Liver (tissue), 9 donors: ENCODE measurements around the gene EDC4. TPM values are rescaled to one million over a fixed set of nuclear protein-coding genes. Genes with fewer than 3 reads are reported as not detected.

Experiments
- DNase-seq: peaks from one replicate; pipeline ENCODE4 v3.0.0-alpha.2; 2017; ENCODE audit warnings: low spot score
- H3K27ac ChIP-seq, 2 donors: one replicate each; pipeline ENCODE4 v1.7.0; 2013; ENCODE audit warnings: inconsistent platforms in 2 of 2, low read length in 2 of 2, control low read depth in 1 of 2, low read depth in 1 of 2, mild to moderate bottlenecking in 1 of 2
- H3K27me3 ChIP-seq, 4 donors: one replicate each; pipeline versions ENCODE4 v1.6.1 to v1.7.0; 2013; ENCODE audit warnings: low read length in 3 of 4, inconsistent platforms in 1 of 4, mild to moderate bottlenecking in 1 of 4, moderate library complexity in 1 of 4; ENCODE audit not compliant: control insufficient read depth in 4 of 4, insufficient read depth in 4 of 4
- H3K36me3 ChIP-seq, 4 donors: one replicate each; pipeline versions ENCODE4 v1.6.1 to v1.7.0; 2013; ENCODE audit warnings: low read length in 3 of 4, mild to moderate bottlenecking in 3 of 4, low read depth in 1 of 4, moderate library complexity in 1 of 4; ENCODE audit not compliant: control insufficient read depth in 4 of 4, insufficient read depth in 3 of 4
- H3K4me1 ChIP-seq, 4 donors: one replicate each; pipeline versions ENCODE4 v1.6.1 to v1.7.0; 2013; ENCODE audit warnings: low read length in 3 of 4, mild to moderate bottlenecking in 3 of 4, moderate library complexity in 1 of 4; ENCODE audit not compliant: control insufficient read depth in 4 of 4, insufficient read depth in 4 of 4
- H3K4me3 ChIP-seq, 3 donors: one replicate each; pipeline versions ENCODE4 v1.6.1 to v1.7.0; 2013; ENCODE audit warnings: low read length in 3 of 3, control low read depth in 1 of 3, low read depth in 1 of 3, mild to moderate bottlenecking in 1 of 3
- H3K9ac ChIP-seq, 2 donors: one replicate each; pipeline ENCODE4 v1.7.0; 2013; ENCODE audit warnings: low read length in 2 of 2, mild to moderate bottlenecking in 2 of 2, moderate library complexity in 2 of 2, control low read depth in 1 of 2, low read depth in 1 of 2
- H3K9me3 ChIP-seq, 4 donors: one replicate each; pipeline versions ENCODE4 v1.6.1 to v1.7.0; 2013; ENCODE audit warnings: low read length in 3 of 4; ENCODE audit not compliant: control insufficient read depth in 4 of 4
- EGR1 ChIP-seq, 2 donors: IDR thresholded peaks; 2 replicates each; pipeline ENCODE4 v1.6.1; 2016 to 2018; ENCODE audit warnings: antibody characterized with exemption in 2 of 2, low read depth in 2 of 2
- FOXA2 ChIP-seq: IDR thresholded peaks from 2 replicates; pipeline ENCODE4 v1.6.1; 2016; ENCODE audit warnings: antibody characterized with exemption
- GABPA ChIP-seq, 2 donors: IDR thresholded peaks in 1 of 2; conservative IDR thresholded peaks in 1 of 2; 2 replicates each; pipeline ENCODE4 v1.6.1; 2016; ENCODE audit warnings: antibody characterized with exemption in 2 of 2, mild to moderate bottlenecking in 1 of 2, moderate library complexity in 1 of 2
- HNF4A ChIP-seq, 2 donors: conservative IDR thresholded peaks; 2 replicates each; pipeline ENCODE4 v1.6.1; 2016; ENCODE audit warnings: antibody characterized with exemption in 2 of 2, mild to moderate bottlenecking in 2 of 2
- HNF4G ChIP-seq: IDR thresholded peaks from 2 replicates; pipeline ENCODE4 v1.6.1; 2016; ENCODE audit warnings: antibody characterized with exemption
- MAX ChIP-seq: IDR thresholded peaks from 2 replicates; pipeline ENCODE4 v1.6.1; 2016; ENCODE audit warnings: antibody characterized with exemption
- NR2F2 ChIP-seq: IDR thresholded peaks from 2 replicates; pipeline ENCODE4 v1.6.1; 2016; ENCODE audit warnings: antibody characterized with exemption
- RAD21 ChIP-seq, 2 donors: IDR thresholded peaks; 2 replicates each; pipeline ENCODE4 v1.6.1; 2016; ENCODE audit warnings: antibody characterized with exemption in 2 of 2, mild to moderate bottlenecking in 2 of 2
- REST ChIP-seq: IDR thresholded peaks from 2 replicates; pipeline ENCODE4 v1.6.1; 2016; ENCODE audit warnings: antibody characterized with exemption, mild to moderate bottlenecking
- RXRA ChIP-seq, 2 donors: IDR thresholded peaks; 2 replicates each; pipeline ENCODE4 v1.6.1; 2017 to 2018; ENCODE audit warnings: antibody characterized with exemption in 2 of 2, mild to moderate bottlenecking in 1 of 2
- SP1 ChIP-seq: IDR thresholded peaks from 2 replicates; pipeline ENCODE4 v1.6.1; 2018; ENCODE audit warnings: antibody characterized with exemption, mild to moderate bottlenecking
- ZBTB33 ChIP-seq: IDR thresholded peaks from 2 replicates; pipeline ENCODE4 v1.6.1; 2016; ENCODE audit warnings: antibody characterized with exemption
- WGBS: extraction: QIAGEN DNeasy Blood & Tissue Kit; methylation state at CpG from one replicate; pipeline ENCODE4 v1.1.7; 2013; 5-methylcytosine and 5-hydroxymethylcytosine counted together
- polyA plus RNA-seq, 2 donors: library from polyadenylated mRNA; stranded (reverse) in 1 of 2; unstranded in 1 of 2; fragments of 200-250 nt in 1 of 2; fragments of >200 nt in 1 of 2; fragmentation: Nextera tagmentation in 1 of 2; extraction: Ambion mirVana in 1 of 2; gene quantifications; one replicate each; pipeline versions ENCODE4 v1.2.1 to v1.2.3, GENCODE V29; 2013 to 2015
- total RNA-seq, 2 donors: library from RNA; depleted of rRNA; stranded (reverse); fragments of >200 nt; gene quantifications; one replicate each; pipeline ENCODE4 v1.2.3, GENCODE V29; 2014
- TF ChIP-seq, protein P1 (sequence below): IDR thresholded peaks from 2 replicates; pipeline ENCODE4 v1.6.1; 2016; ENCODE audit warnings: antibody characterized with exemption
- TF ChIP-seq, protein P2 (sequence below): fragments of 150-350 bp; IDR thresholded peaks from 2 replicates; pipeline ENCODE4 v1.5.1; 2017; ENCODE audit warnings: improper control_type of control experiment, low read depth, low read length; ENCODE audit not compliant: missing input control
- donor health status: healthy.
- donor health status: healthy.
- donor health status: healthy.
- donor health status: healthy.
- donor health status: healthy.

The EDC4 gene
- total and polyA plus RNA-seq, 4 donors, result 17.7 to 26.8 (median 21.6) TPM

GRCh38 chr16:67928147-67928546 lies 55.3 kb downstream of the EDC4 start:
- Histone ChIP-seq H3K27ac (no peak overlapping the region), H3K36me3 (peaks cover 3 to 30% (median 8%) of the 10 kb centered on the region in 4 donors), H3K27me3 (no peaks in the 10 kb centered on the region), H3K4me3 (no peak overlapping the region), H3K4me1 (peaks cover 0 to 3% (median 0%) of the 10 kb centered on the region in 4 donors), H3K9ac (no peak overlapping the region), H3K9me3 (no peaks in the 10 kb centered on the region)
- no peak for DNase-seq
- TF ChIP-seq NR2F2, result no peak
- TF ChIP-seq HNF4G, result no peak
- no peak for TF ChIP-seq EGR1 (IDR thresholded peaks at IDR 0.05; ENCODE audit: low read depth in 2 of 2)
- TF ChIP-seq SP1, result no peak
- no peak for TF ChIP-seq RAD21 (IDR thresholded peaks at IDR 0.05)
- TF ChIP-seq, protein P1, sequence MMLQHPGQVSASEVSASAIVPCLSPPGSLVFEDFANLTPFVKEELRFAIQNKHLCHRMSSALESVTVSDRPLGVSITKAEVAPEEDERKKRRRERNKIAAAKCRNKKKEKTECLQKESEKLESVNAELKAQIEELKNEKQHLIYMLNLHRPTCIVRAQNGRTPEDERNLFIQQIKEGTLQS, result no peak
- no peak for TF ChIP-seq GABPA (IDR thresholded peaks at IDR 0.05 in 1 of 2, conservative IDR thresholded peaks at IDR 0.05 in 1 of 2)
- TF ChIP-seq REST, result no peak
- no peak for TF ChIP-seq RXRA (IDR thresholded peaks at IDR 0.05)
- no peak for TF ChIP-seq FOXA2
- no peak for TF ChIP-seq HNF4A (conservative IDR thresholded peaks at IDR 0.05)
- TF ChIP-seq, protein P2, sequence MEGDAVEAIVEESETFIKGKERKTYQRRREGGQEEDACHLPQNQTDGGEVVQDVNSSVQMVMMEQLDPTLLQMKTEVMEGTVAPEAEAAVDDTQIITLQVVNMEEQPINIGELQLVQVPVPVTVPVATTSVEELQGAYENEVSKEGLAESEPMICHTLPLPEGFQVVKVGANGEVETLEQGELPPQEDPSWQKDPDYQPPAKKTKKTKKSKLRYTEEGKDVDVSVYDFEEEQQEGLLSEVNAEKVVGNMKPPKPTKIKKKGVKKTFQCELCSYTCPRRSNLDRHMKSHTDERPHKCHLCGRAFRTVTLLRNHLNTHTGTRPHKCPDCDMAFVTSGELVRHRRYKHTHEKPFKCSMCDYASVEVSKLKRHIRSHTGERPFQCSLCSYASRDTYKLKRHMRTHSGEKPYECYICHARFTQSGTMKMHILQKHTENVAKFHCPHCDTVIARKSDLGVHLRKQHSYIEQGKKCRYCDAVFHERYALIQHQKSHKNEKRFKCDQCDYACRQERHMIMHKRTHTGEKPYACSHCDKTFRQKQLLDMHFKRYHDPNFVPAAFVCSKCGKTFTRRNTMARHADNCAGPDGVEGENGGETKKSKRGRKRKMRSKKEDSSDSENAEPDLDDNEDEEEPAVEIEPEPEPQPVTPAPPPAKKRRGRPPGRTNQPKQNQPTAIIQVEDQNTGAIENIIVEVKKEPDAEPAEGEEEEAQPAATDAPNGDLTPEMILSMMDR, result no peak
- WGBS, result 75% methylated on average over 7 of the region's 7 CpGs

DNA sequence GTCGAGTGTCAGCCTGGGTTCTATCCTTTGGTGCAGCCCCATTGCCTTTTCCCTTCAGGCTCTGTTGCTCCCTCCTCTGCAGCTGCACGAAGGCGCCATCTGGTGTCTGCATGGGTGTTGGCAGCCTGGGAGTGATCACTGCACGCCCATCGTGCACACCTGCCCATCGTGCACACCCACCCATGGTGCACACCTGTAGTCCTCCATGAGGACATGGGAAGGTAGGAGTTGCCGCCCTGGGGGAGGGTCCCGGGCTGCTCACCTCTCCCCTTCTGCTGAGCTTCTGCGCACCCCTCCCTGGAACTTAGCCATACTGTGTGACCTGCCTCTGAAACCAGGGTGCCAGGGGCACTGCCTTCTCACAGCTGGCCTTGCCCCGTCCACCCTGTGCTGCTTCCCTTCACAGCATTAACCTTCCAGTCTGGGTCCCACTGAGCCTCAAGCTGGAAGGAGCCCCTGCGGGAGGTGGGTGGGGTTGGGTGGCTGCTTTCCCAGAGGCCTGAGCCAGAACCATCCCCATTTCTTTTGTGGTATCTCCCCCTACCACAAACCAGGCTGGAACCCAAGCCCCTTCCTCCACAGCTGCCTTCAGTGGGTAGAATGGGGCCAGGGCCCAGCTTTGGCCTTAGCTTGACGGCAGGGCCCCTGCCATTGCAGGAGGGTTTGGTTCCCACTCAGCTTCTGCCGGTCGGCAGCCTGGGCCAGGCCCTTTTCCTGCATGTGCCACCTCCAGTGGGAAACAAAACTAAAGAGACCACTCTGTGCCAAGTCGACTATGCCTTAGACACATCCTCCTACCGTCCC lies 55.9 kb downstream of the EDC4 start:
- H3K4me3 ChIP-seq, result no peak overlapping the region
- H3K27ac ChIP-seq, result no peak overlapping the region
- TF ChIP-seq GABPA (IDR thresholded peaks at IDR 0.05 in 1 of 2, conservative IDR thresholded peaks at IDR 0.05 in 1 of 2) (no peak), ZBTB33 (no peak), HNF4A (conservative IDR thresholded peaks at IDR 0.05) (no peak), RAD21 (IDR thresholded peaks at IDR 0.05) (peak; percentile 93 to 96), NR2F2 (no peak), FOXA2 (no peak), MAX (no peak)
- TF ChIP-seq, protein P2, result peak; percentile 89
- TF ChIP-seq, protein P1, result no peak
- H3K36me3 ChIP-seq, result peaks cover 3 to 27% (median 9%) of the 10 kb centered on the region in 4 donors
- H3K9me3 ChIP-seq, result no peaks in the 10 kb centered on the region
- H3K27me3 ChIP-seq, result no peaks in the 10 kb centered on the region
- WGBS, result 47% methylated on average over 16 of the region's 16 CpGs
- no peak overlapping the region for H3K9ac ChIP-seq
- DNase-seq, result peak; percentile 79
- H3K4me1 ChIP-seq, result peaks cover 0 to 3% (median 0%) of the 10 kb centered on the region in 4 donors
